Measurements from ENCODE around the gene WDR33.
"Not testable (repeated sequence)": the region's sequence is repeated elsewhere in the genome, so short reads cannot be mapped to it uniquely, and the experiment has no call there.

WDR33 gene

GRCh38 chr2:127811397-127812321 is 688 bp upstream of the WDR33 start:
- in situ Hi-C loops (cut with MboI; ENCODE audit: low sequenced_read_pairs) = no loop called here

- in situ Hi-C loops (cut with MboI; ENCODE audit: low sequenced_read_pairs) = no loop called here
Measured at GRCh38 chr2:127810156-127810618, 784 bp downstream of the WDR33 start.

GRCh38 chr2:127807678-127808353 is 3.2 kb downstream of the WDR33 start:
- in situ Hi-C loops (cut with MboI; ENCODE audit: low sequenced_read_pairs) = no loop called here

GRCh38 chr2:127806860-127807259 is 4.1 kb downstream of the WDR33 start:
- in situ Hi-C loops (cut with MboI; ENCODE audit: low sequenced_read_pairs) = not testable (repeated sequence)

- in situ Hi-C loops (cut with MboI; ENCODE audit: low sequenced_read_pairs) = no loop called here
Measured at GRCh38 chr2:127805491-127805890, 5.5 kb downstream of the WDR33 start.

- in situ Hi-C loops (cut with MboI; ENCODE audit: low sequenced_read_pairs) = no loop called here
Measured at GRCh38 chr2:127799926-127800325, 11.0 kb downstream of the WDR33 start.

- in situ Hi-C loops (cut with MboI; ENCODE audit: low sequenced_read_pairs) = no loop called here
Measured at GRCh38 chr2:127796389-127796788, 14.6 kb downstream of the WDR33 start.

- in situ Hi-C loops (cut with MboI; ENCODE audit: low sequenced_read_pairs) = not testable (repeated sequence)
Measured at GRCh38 chr2:127794901-127795300, 16.1 kb downstream of the WDR33 start.

- in situ Hi-C loops (cut with MboI; ENCODE audit: low sequenced_read_pairs) = no loop called here
Measured at GRCh38 chr2:127792805-127793204, 18.2 kb downstream of the WDR33 start.

GRCh38 chr2:127790694-127791529 is 20.1 kb downstream of the WDR33 start:
- in situ Hi-C loops (cut with MboI; ENCODE audit: low sequenced_read_pairs) = no loop called here

- in situ Hi-C loops (cut with MboI; ENCODE audit: low sequenced_read_pairs) = no loop called here
Measured at GRCh38 chr2:127786048-127786809, 24.7 kb downstream of the WDR33 start.

- in situ Hi-C loops (cut with MboI; ENCODE audit: low sequenced_read_pairs) = no loop called here
Measured at GRCh38 chr2:127784965-127785518, 25.9 kb downstream of the WDR33 start.

- in situ Hi-C loops (cut with MboI; ENCODE audit: low sequenced_read_pairs) = no loop called here
Measured at GRCh38 chr2:127783101-127783500, 27.9 kb downstream of the WDR33 start.

- in situ Hi-C loops (cut with MboI; ENCODE audit: low sequenced_read_pairs) = no loop called here
Measured at GRCh38 chr2:127778850-127779249, 32.1 kb downstream of the WDR33 start.

GRCh38 chr2:127778447-127778846 is 32.5 kb downstream of the WDR33 start:
- in situ Hi-C loops (cut with MboI; ENCODE audit: low sequenced_read_pairs) = no loop called here

- in situ Hi-C loops (cut with MboI; ENCODE audit: low sequenced_read_pairs) = no loop called here
Measured at GRCh38 chr2:127776122-127776780, 34.7 kb downstream of the WDR33 start.

GRCh38 chr2:127771756-127772155 is 39.2 kb downstream of the WDR33 start:
- in situ Hi-C loops (cut with MboI; ENCODE audit: low sequenced_read_pairs) = no loop called here

- in situ Hi-C loops (cut with MboI; ENCODE audit: low sequenced_read_pairs) = no loop called here
Measured at GRCh38 chr2:127770973-127771735, 39.8 kb downstream of the WDR33 start.

GRCh38 chr2:127770534-127770933 is 40.4 kb downstream of the WDR33 start:
- in situ Hi-C loops (cut with MboI; ENCODE audit: low sequenced_read_pairs) = not testable (repeated sequence)
